ENCODE measurements around the gene CTXND2. TPM values are rescaled to one million over a fixed set of nuclear protein-coding genes. Genes with fewer than 3 reads are reported as not detected.
"Not testable (repeated sequence)": the region's sequence is repeated elsewhere in the genome, so short reads cannot be mapped to it uniquely, and the experiment has no call there.

The CTXND2 gene
- total RNA-seq, 1 experiment from 2014 or later: not detected

GRCh38 chr1:150852734-150853133, 34.2 kb upstream of the CTXND2 start:
- H3K79me2 ChIP-seq (ENCODE audit: low read length); H2AFZ ChIP-seq (ENCODE audit: low read length); H4K20me1 ChIP-seq (ENCODE audit: insufficient read depth, low read depth, low read length); H3K27me3 ChIP-seq (ENCODE audit: low read length); H3K27ac ChIP-seq (ENCODE audit: low read length); H3K4me1 ChIP-seq (ENCODE audit: low read length); H3K4me2 ChIP-seq (ENCODE audit: low read depth, low read length, poor library complexity, severe bottlenecking); H3K9ac ChIP-seq (ENCODE audit: low read length); H3K9me2 ChIP-seq (replicated peaks; ENCODE audit: insufficient read depth, low read length); H3K4me3 ChIP-seq (ENCODE audit: low read length); DNase-seq; H3K9me3 ChIP-seq (ENCODE audit: low read length): not testable (repeated sequence)
- peaks cover 39% of the 10 kb centered on the region for H3K36me3 ChIP-seq (ENCODE audit: insufficient read depth, low read length)

GRCh38 chr1:150863724-150864123, 23.2 kb upstream of the CTXND2 start:
- H3K9ac ChIP-seq (ENCODE audit: low read length): no peak overlapping the region
- no peak for DNase-seq
- peaks cover 3% of the 10 kb centered on the region; the same call in 1 of the 2 replicates for H3K4me1 ChIP-seq (ENCODE audit: low read length)
- no peaks in the 10 kb centered on the region for H3K27me3 ChIP-seq (ENCODE audit: low read length)
- H3K4me2 ChIP-seq (ENCODE audit: low read depth, low read length, poor library complexity, severe bottlenecking): no peak overlapping the region
- peaks cover 5% of the 10 kb centered on the region; the same call in 1 of the 2 replicates for H3K36me3 ChIP-seq (ENCODE audit: insufficient read depth, low read length)
- H3K9me3 ChIP-seq (ENCODE audit: low read length): no peaks in the 10 kb centered on the region
- no peak overlapping the region for H3K4me3 ChIP-seq (ENCODE audit: low read length)
- H4K20me1 ChIP-seq (ENCODE audit: insufficient read depth, low read depth, low read length): no peaks in the 10 kb centered on the region
- H3K27ac ChIP-seq (ENCODE audit: low read length): no peak overlapping the region
- H3K9me2 ChIP-seq (replicated peaks; ENCODE audit: insufficient read depth, low read length): no peaks in the 10 kb centered on the region
- H3K79me2 ChIP-seq (ENCODE audit: low read length): peaks cover 74% of the 10 kb centered on the region
- no peak overlapping the region for H2AFZ ChIP-seq (ENCODE audit: low read length)

- H3K79me2 ChIP-seq (ENCODE audit: low read length): peaks cover 78% of the 10 kb centered on the region
- not testable (repeated sequence) for H2AFZ ChIP-seq (ENCODE audit: low read length); DNase-seq; H3K9me3 ChIP-seq (ENCODE audit: low read length); H3K4me2 ChIP-seq (ENCODE audit: low read depth, low read length, poor library complexity, severe bottlenecking); H4K20me1 ChIP-seq (ENCODE audit: insufficient read depth, low read depth, low read length); H3K9me2 ChIP-seq (replicated peaks; ENCODE audit: insufficient read depth, low read length); H3K4me1 ChIP-seq (ENCODE audit: low read length); H3K4me3 ChIP-seq (ENCODE audit: low read length); H3K27ac ChIP-seq (ENCODE audit: low read length); H3K27me3 ChIP-seq (ENCODE audit: low read length); H3K9ac ChIP-seq (ENCODE audit: low read length); H3K36me3 ChIP-seq (ENCODE audit: insufficient read depth, low read length)
Measured at GRCh38 chr1:150864200-150864599, 22.7 kb upstream of the CTXND2 start.

DNA sequence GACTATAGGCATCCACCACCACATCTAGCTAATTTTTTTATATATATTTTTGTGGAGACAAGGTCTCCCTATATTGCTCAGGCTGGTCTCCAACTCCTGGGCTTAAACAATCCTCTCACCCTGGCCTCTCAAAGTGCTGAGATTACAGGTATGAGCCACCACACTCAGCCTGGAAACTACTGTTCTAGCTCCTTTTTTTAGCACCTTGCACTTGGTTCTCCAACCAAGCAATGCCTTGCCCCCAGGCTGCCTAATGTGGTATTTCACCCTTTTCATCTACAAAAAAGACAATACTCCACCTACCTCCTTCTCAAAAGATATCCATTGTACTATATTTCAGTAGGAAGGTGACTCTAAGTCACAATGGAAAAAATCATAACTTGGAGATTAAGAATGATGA, 17.3 kb upstream of the CTXND2 start:
- DNase-seq: no peak
- Histone ChIP-seq H3K79me2 (ENCODE audit: low read length) (peaks cover 84% of the 10 kb centered on the region), H3K4me3 (ENCODE audit: low read length) (no peak overlapping the region), H3K9me2 (replicated peaks; ENCODE audit: insufficient read depth, low read length) (no peaks in the 10 kb centered on the region), H2AFZ (ENCODE audit: low read length) (no peak overlapping the region), H3K9me3 (ENCODE audit: low read length) (no peaks in the 10 kb centered on the region), H3K4me1 (ENCODE audit: low read length) (peaks cover 10% of the 10 kb centered on the region), H3K4me2 (ENCODE audit: low read depth, low read length, poor library complexity, severe bottlenecking) (no peak overlapping the region), H3K27me3 (ENCODE audit: low read length) (no peaks in the 10 kb centered on the region), H3K27ac (ENCODE audit: low read length) (no peak overlapping the region), H3K9ac (ENCODE audit: low read length) (no peak overlapping the region), H3K36me3 (ENCODE audit: insufficient read depth, low read length) (0 out of 2 replicates have a peak, but pooled peaks cover 4% of the 10 kb centered on the region), H4K20me1 (ENCODE audit: insufficient read depth, low read depth, low read length) (no peaks in the 10 kb centered on the region)

GRCh38 chr1:150872572-150872971, 14.4 kb upstream of the CTXND2 start:
- Histone ChIP-seq H3K9me3 (ENCODE audit: low read length) (no peaks in the 10 kb centered on the region), H3K4me2 (ENCODE audit: low read depth, low read length, poor library complexity, severe bottlenecking) (no peak overlapping the region), H3K27me3 (ENCODE audit: low read length) (no peaks in the 10 kb centered on the region), H4K20me1 (ENCODE audit: insufficient read depth, low read depth, low read length) (no peaks in the 10 kb centered on the region), H3K79me2 (ENCODE audit: low read length) (peaks cover 71% of the 10 kb centered on the region), H3K27ac (ENCODE audit: low read length) (no peak overlapping the region), H3K9ac (ENCODE audit: low read length) (no peak overlapping the region), H3K9me2 (replicated peaks; ENCODE audit: insufficient read depth, low read length) (no peaks in the 10 kb centered on the region), H3K36me3 (ENCODE audit: insufficient read depth, low read length) (0 out of 2 replicates have a peak, but pooled peaks cover 4% of the 10 kb centered on the region), H2AFZ (ENCODE audit: low read length) (no peak overlapping the region), H3K4me1 (ENCODE audit: low read length) (peaks cover 13% of the 10 kb centered on the region), H3K4me3 (ENCODE audit: low read length) (no peak overlapping the region)
- no peak for DNase-seq

- Histone ChIP-seq H3K27ac (ENCODE audit: low read length) (no peak overlapping the region), H4K20me1 (ENCODE audit: insufficient read depth, low read depth, low read length) (no peaks in the 10 kb centered on the region), H3K9ac (ENCODE audit: low read length) (no peak overlapping the region), H3K9me2 (replicated peaks; ENCODE audit: insufficient read depth, low read length) (no peaks in the 10 kb centered on the region), H3K4me3 (ENCODE audit: low read length) (no peak overlapping the region), H3K9me3 (ENCODE audit: low read length) (no peaks in the 10 kb centered on the region), H3K36me3 (ENCODE audit: insufficient read depth, low read length) (0 out of 2 replicates have a peak, but pooled peaks cover 4% of the 10 kb centered on the region), H3K79me2 (ENCODE audit: low read length) (peaks cover 63% of the 10 kb centered on the region), H3K27me3 (ENCODE audit: low read length) (no peaks in the 10 kb centered on the region), H3K4me1 (ENCODE audit: low read length) (peaks cover 13% of the 10 kb centered on the region), H3K4me2 (ENCODE audit: low read depth, low read length, poor library complexity, severe bottlenecking) (no peak overlapping the region), H2AFZ (ENCODE audit: low read length) (no peak overlapping the region)
- no peak for DNase-seq
Measured at GRCh38 chr1:150873521-150873920, 13.4 kb upstream of the CTXND2 start.

DNA sequence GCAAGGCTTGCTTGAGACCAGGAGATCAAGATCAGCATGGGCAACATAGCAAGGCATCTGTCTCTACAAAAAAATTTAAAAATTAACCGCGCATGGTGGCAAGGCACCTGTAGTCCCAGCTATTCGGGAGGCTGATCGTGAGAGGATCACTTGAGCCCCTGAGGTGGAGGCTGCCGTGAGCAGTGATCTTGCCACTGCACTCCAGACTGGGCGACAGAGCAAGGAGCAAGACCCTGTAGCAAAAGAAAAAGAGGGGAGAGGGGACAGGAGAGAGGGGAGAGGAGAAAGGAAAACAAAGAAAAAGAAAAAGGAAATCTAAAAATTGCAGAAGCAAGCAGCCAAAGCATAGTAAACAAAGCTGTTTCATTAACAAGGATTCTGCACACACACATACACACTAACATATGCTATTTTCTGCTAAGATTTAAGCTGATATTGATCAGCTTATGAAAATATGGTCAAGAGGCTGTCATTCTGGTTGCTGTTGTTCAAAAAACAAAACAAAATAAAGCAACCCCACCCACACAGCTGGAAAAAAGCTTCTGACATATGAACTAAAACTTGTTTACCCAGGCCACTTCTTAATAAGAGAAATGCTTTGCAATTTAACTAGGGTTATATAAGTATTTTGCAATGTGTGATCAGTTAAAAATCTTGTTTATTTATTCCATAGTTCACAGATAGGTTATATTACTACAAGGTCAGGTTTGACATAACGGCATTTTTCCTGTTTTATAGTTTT, 12.3 kb upstream of the CTXND2 start:
- Histone ChIP-seq H3K9me3 (ENCODE audit: low read length) (no peaks in the 10 kb centered on the region), H2AFZ (ENCODE audit: low read length) (no peak overlapping the region), H3K4me2 (ENCODE audit: low read depth, low read length, poor library complexity, severe bottlenecking) (peak overlapping the region; percentile 89), H3K27ac (ENCODE audit: low read length) (peak overlapping the region; percentile 69; the same call in 1 of the 2 replicates), H3K4me1 (ENCODE audit: low read length) (peaks cover 13% of the 10 kb centered on the region), H3K79me2 (ENCODE audit: low read length) (peaks cover 55% of the 10 kb centered on the region), H3K36me3 (ENCODE audit: insufficient read depth, low read length) (0 out of 2 replicates have a peak, but pooled peaks cover 4% of the 10 kb centered on the region), H4K20me1 (ENCODE audit: insufficient read depth, low read depth, low read length) (no peaks in the 10 kb centered on the region), H3K27me3 (ENCODE audit: low read length) (no peaks in the 10 kb centered on the region), H3K9me2 (replicated peaks; ENCODE audit: insufficient read depth, low read length) (no peaks in the 10 kb centered on the region), H3K4me3 (ENCODE audit: low read length) (peak overlapping the region; percentile 78), H3K9ac (ENCODE audit: low read length) (peak overlapping the region; percentile 84)
- DNase-seq: no peak

DNA sequence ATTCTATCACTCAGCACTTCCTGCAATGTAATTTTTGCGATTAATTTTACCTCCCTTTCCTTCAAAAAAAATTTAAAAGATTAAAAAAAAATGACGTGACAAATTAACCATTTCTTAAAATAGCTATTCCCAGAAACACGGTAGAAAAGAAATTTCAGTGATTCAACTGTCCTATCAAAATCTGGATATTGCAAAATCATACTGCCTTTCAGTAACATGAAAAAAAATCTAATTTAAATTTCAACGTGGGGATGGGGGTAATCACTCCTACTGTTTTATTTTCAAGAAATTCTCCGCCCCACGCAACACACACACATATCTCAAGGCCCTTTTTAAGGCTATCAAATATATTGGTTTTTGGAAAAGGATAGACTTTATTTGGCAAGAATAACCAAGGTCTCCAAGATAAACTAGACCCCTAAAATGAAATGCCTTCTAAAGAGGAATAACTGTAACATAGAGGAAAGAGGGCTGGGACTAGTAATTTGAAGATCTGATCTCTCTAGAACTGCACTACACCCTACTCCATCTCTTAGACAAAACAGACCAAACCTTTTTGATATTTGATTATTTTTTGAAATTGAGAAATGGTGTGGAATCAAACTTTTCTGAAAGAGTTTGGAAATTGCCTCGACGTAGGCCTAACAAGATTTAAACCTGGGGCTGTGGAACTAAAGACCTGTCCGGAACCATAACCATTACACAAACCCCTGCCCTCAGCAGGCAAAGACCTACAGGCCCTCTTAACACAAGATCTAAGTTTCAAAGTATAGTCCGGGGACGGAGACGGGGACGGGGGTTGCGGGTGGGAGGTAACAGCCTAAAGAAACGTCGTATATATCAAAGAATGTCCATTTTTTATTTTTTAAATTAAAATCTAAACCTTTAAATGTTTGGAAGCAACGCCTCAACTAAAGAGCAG, 11.5 kb upstream of the CTXND2 start:
- Histone ChIP-seq H3K9me2 (replicated peaks; ENCODE audit: insufficient read depth, low read length) (no peaks in the 10 kb centered on the region), H3K27ac (ENCODE audit: low read length) (peak overlapping the region; percentile 69), H3K4me2 (ENCODE audit: low read depth, low read length, poor library complexity, severe bottlenecking) (peak overlapping the region; percentile 89), H3K4me1 (ENCODE audit: low read length) (peaks cover 13% of the 10 kb centered on the region), H4K20me1 (ENCODE audit: insufficient read depth, low read depth, low read length) (no peaks in the 10 kb centered on the region), H2AFZ (ENCODE audit: low read length) (peak overlapping the region; percentile 74), H3K4me3 (ENCODE audit: low read length) (peak overlapping the region; percentile 78), H3K79me2 (ENCODE audit: low read length) (peaks cover 49% of the 10 kb centered on the region), H3K27me3 (ENCODE audit: low read length) (no peaks in the 10 kb centered on the region), H3K9ac (ENCODE audit: low read length) (peak overlapping the region; percentile 84), H3K9me3 (ENCODE audit: low read length) (no peaks in the 10 kb centered on the region), H3K36me3 (ENCODE audit: insufficient read depth, low read length) (0 out of 2 replicates have a peak, but pooled peaks cover 4% of the 10 kb centered on the region)
- DNase-seq: no peak
